H1 (cell line): ENCODE measurements around the gene KLF9. TPM values are rescaled to one million over a fixed set of nuclear protein-coding genes. Genes with fewer than 3 reads are reported as not detected.

Source experiments
- CTCF ChIA-PET: fragments of 300-600 bp; sonication (Branson Sonifier 250); formaldehyde crosslinking; loops from one replicate; lab custom pipeline; 2021; ENCODE audit not compliant: partially characterized antibody; lab: Charles Lee
- POLR2A ChIA-PET: fragments of 300-600 bp; sonication (Branson Sonifier 250); formaldehyde crosslinking; loops from one replicate; lab custom pipeline; 2021; ENCODE audit warnings: inconsistent platforms; ENCODE audit not compliant: partially characterized antibody; lab: Charles Lee
- DNase-seq, 2 experiments: peaks; one replicate each; pipeline versions ENCODE4 v3.0.0 to v3.0.0-alpha.2; 2010 to 2022; ENCODE audit warnings: low spot score in 2 of 2, low read depth in 1 of 2, mixed read lengths in 1 of 2
- FAIRE-seq: peaks from 2 replicates; lab custom pipeline; 2011; peaks lifted over from hg19 to GRCh38; lab: Jason Lieb, UNC
- H2AFZ ChIP-seq: 2 replicates; pipeline ENCODE4 v1.8.1; 2012; ENCODE audit warnings: low read length, inconsistent platforms
- H2AK5ac ChIP-seq: 2 replicates; pipeline ENCODE4 v1.6.1; 2013; ENCODE audit warnings: low read depth, low read length
- H2BK120ac ChIP-seq: replicated peaks from 2 replicates; pipeline ENCODE3; 2013; ENCODE audit warnings: low read depth, low read length, inconsistent platforms
- H2BK12ac ChIP-seq: 2 replicates; pipeline ENCODE4 v1.6.1; 2013; ENCODE audit warnings: low read depth, low read length
- H2BK15ac ChIP-seq: 2 replicates; pipeline ENCODE4 v1.6.1; 2013; ENCODE audit warnings: low read length
- H2BK20ac ChIP-seq: 2 replicates; pipeline ENCODE4 v1.6.1; 2013; ENCODE audit warnings: low read length
- H2BK5ac ChIP-seq: 2 replicates; pipeline ENCODE4 v1.6.1; 2013; ENCODE audit warnings: low read depth, low read length
- H3K14ac ChIP-seq: 2 replicates; pipeline ENCODE4 v1.6.1; 2013; ENCODE audit warnings: inconsistent platforms; ENCODE audit not compliant: insufficient read length
- H3K18ac ChIP-seq: 2 replicates; pipeline ENCODE4 v1.6.1; 2013; ENCODE audit warnings: low read length; ENCODE audit errors: extremely low read depth
- H3K23ac ChIP-seq: 2 replicates; pipeline ENCODE4 v1.6.1; 2013; ENCODE audit warnings: inconsistent platforms; ENCODE audit not compliant: insufficient read length
- H3K23me2 ChIP-seq: 2 replicates; pipeline ENCODE4 v1.6.1; 2013; ENCODE audit warnings: low read depth, low read length
- H3K27ac ChIP-seq: 2 replicates; pipeline ENCODE4 v1.6.1; 2011; ENCODE audit warnings: low read depth, low read length, inconsistent platforms
- H3K27me3 ChIP-seq, 4 experiments: replicated peaks in 1 of 4; 1 replicate in 1 of 4; 2 replicates in 3 of 4; pipeline versions ENCODE4 v1.6.1 to v1.8.1; 2011 to 2013; ENCODE audit warnings: low read length in 3 of 4, mild to moderate bottlenecking in 3 of 4, inconsistent platforms in 2 of 4, mixed read lengths in 2 of 4, moderate library complexity in 1 of 4; ENCODE audit not compliant: control insufficient read depth in 3 of 4, insufficient read depth in 3 of 4; ENCODE audit errors: extremely low read depth in 1 of 4
- H3K36me3 ChIP-seq, 4 experiments: 2 replicates each; pipeline versions ENCODE4 v1.6.1 to v1.8.1; 2011 to 2013; ENCODE audit warnings: mild to moderate bottlenecking in 4 of 4, low read length in 3 of 4, moderate library complexity in 2 of 4, control low read depth in 1 of 4, inconsistent platforms in 1 of 4; ENCODE audit not compliant: insufficient read depth in 4 of 4, control insufficient read depth in 2 of 4
- H3K4ac ChIP-seq: replicated peaks from 2 replicates; pipeline ENCODE3; 2013; ENCODE audit warnings: low read length, low read depth, mixed read lengths, inconsistent platforms; ENCODE audit not compliant: insufficient read length
- H3K4me1 ChIP-seq, 4 experiments: replicated peaks in 1 of 4; 1 replicate in 1 of 4; 2 replicates in 3 of 4; pipeline versions ENCODE4 v1.6.1 to v1.8.1; 2011 to 2013; ENCODE audit warnings: low read length in 3 of 4, inconsistent platforms in 2 of 4, mixed read lengths in 1 of 4; ENCODE audit not compliant: insufficient read depth in 4 of 4, control insufficient read depth in 3 of 4
- H3K4me2 ChIP-seq, 2 experiments: 2 replicates each; pipeline versions ENCODE4 v1.6.1 to v1.8.1; 2011 to 2013; ENCODE audit warnings: low read depth in 2 of 2, low read length in 2 of 2, control low read depth in 1 of 2, inconsistent platforms in 1 of 2, mild to moderate bottlenecking in 1 of 2; ENCODE audit not compliant: insufficient read depth in 1 of 2
- H3K4me3 ChIP-seq, 4 experiments: fragments of 200-600, 300-600 bp in 1 of 4; sonication (generic), shearing (Covaris generic), sonication (Bioruptor Twin) in 1 of 4; 2 replicates each; pipeline versions ENCODE4 v1.5.1 to v1.8.1; 2011 to 2016; ENCODE audit warnings: low read length in 4 of 4, low read depth in 3 of 4, control low read depth in 2 of 4, inconsistent platforms in 2 of 4, mild to moderate bottlenecking in 2 of 4, mixed read lengths in 1 of 4, moderate library complexity in 1 of 4; ENCODE audit not compliant: insufficient read depth in 2 of 4; ENCODE audit errors: extremely low read depth in 1 of 4
- H3K56ac ChIP-seq: replicated peaks from 2 replicates; pipeline ENCODE3; 2013; ENCODE audit warnings: low read depth, mild to moderate bottlenecking, mixed read lengths, low read length, inconsistent platforms; ENCODE audit not compliant: insufficient read length
- H3K79me1 ChIP-seq: 2 replicates; pipeline ENCODE4 v1.6.1; 2013; ENCODE audit warnings: low read depth, low read length, control low read depth
- H3K79me2 ChIP-seq, 2 experiments: 2 replicates each; pipeline versions ENCODE4 v1.6.1 to v1.8.1; 2012 to 2013; ENCODE audit warnings: low read length in 2 of 2, mild to moderate bottlenecking in 2 of 2, inconsistent platforms in 1 of 2; ENCODE audit not compliant: insufficient read depth in 2 of 2, control insufficient read depth in 1 of 2
- H3K9ac ChIP-seq, 4 experiments: replicated peaks in 1 of 4; 1 replicate in 1 of 4; 2 replicates in 3 of 4; pipeline versions ENCODE4 v1.6.1 to v1.8.1; 2011 to 2013; ENCODE audit warnings: low read depth in 3 of 4, low read length in 3 of 4, control low read depth in 2 of 4, mild to moderate bottlenecking in 2 of 4, moderate library complexity in 2 of 4, inconsistent platforms in 1 of 4; ENCODE audit errors: extremely low read depth in 1 of 4
- H3K9me3 ChIP-seq, 2 experiments: 2 replicates each; pipeline versions ENCODE4 v1.6.1 to v1.8.1; 2012 to 2013; ENCODE audit warnings: mild to moderate bottlenecking in 2 of 2, moderate library complexity in 2 of 2, control low read depth in 1 of 2, inconsistent platforms in 1 of 2, low read depth in 1 of 2, low read length in 1 of 2, mixed read lengths in 1 of 2; ENCODE audit not compliant: insufficient read depth in 2 of 2
- H4K20me1 ChIP-seq, 2 experiments: replicated peaks in 1 of 2; 2 replicates each; pipeline versions ENCODE3 to v1.8.1; 2011 to 2013; ENCODE audit warnings: inconsistent platforms in 2 of 2, low read length in 2 of 2, mild to moderate bottlenecking in 1 of 2; ENCODE audit not compliant: insufficient read depth in 2 of 2, control insufficient read depth in 1 of 2
- H4K5ac ChIP-seq: 2 replicates; pipeline ENCODE4 v1.6.1; 2013; ENCODE audit warnings: low read length, low read depth, mixed read lengths, inconsistent platforms; ENCODE audit not compliant: insufficient read length
- H4K8ac ChIP-seq: 2 replicates; pipeline ENCODE4 v1.8.0; 2013; ENCODE audit warnings: mild to moderate bottlenecking, moderate library complexity, low read length, inconsistent platforms; ENCODE audit not compliant: insufficient read depth; ENCODE audit errors: extremely low read depth
- H4K91ac ChIP-seq: replicated peaks from 2 replicates; pipeline ENCODE3; 2013; ENCODE audit warnings: low read length, mixed read lengths, inconsistent platforms; ENCODE audit not compliant: insufficient read length
- ASH2L ChIP-seq: fragments of 200-600, 300-600 bp; sonication (generic); IDR thresholded peaks from one replicate; pipeline ENCODE4 v1.7.1; 2017; ENCODE audit warnings: low read length
- EZH2 ChIP-seq: fragments of 200-600 bp; sonication (generic); IDR thresholded peaks from 2 replicates; pipeline ENCODE4 v1.7.1; 2012; ENCODE audit warnings: low read depth, mild to moderate bottlenecking, moderate library complexity, low read length, inconsistent platforms; ENCODE audit not compliant: severe bottlenecking
- HDAC6 ChIP-seq: IDR thresholded peaks from one replicate; pipeline ENCODE4 v1.7.1; 2012; ENCODE audit warnings: low read depth, mild to moderate bottlenecking, inconsistent platforms, low read length, moderate library complexity
- SAP30 ChIP-seq: fragments of 300-600 bp; sonication (generic); IDR thresholded peaks from 2 replicates; pipeline ENCODE4 v1.7.1; 2012; ENCODE audit warnings: low read length, moderate library complexity, mild to moderate bottlenecking, inconsistent platforms; ENCODE audit not compliant: insufficient read depth, insufficient replicate concordance
- SIN3A ChIP-seq, 2 experiments: IDR thresholded peaks in 1 of 2; conservative IDR thresholded peaks in 1 of 2; 2 replicates each; pipeline ENCODE4 v1.6.1; 2011 to 2012; ENCODE audit warnings: low read length in 2 of 2, improper control_type of control experiment in 1 of 2, low read depth in 1 of 2, mild to moderate bottlenecking in 1 of 2
- SIRT6 ChIP-seq: IDR thresholded peaks from one replicate; pipeline ENCODE4 v1.7.1; 2012; ENCODE audit warnings: low read length, inconsistent platforms
- SIX5 ChIP-seq: IDR thresholded peaks from 2 replicates; pipeline ENCODE4 v1.6.1; 2011; ENCODE audit warnings: mild to moderate bottlenecking, low read depth, low read length
- SUZ12 ChIP-seq: fragments of 200-600 bp; sonication (generic); IDR thresholded peaks from 2 replicates; pipeline ENCODE4 v1.6.1; 2012; ENCODE audit warnings: mild to moderate bottlenecking, inconsistent platforms, low read length, moderate library complexity, mixed read lengths
- TBP ChIP-seq: IDR thresholded peaks from 2 replicates; pipeline ENCODE4 v1.6.1; 2011; ENCODE audit warnings: low read depth, low read length, improper control_type of control experiment
- TEAD4 ChIP-seq: IDR thresholded peaks from 2 replicates; pipeline ENCODE4 v1.6.1; 2012; ENCODE audit warnings: low read depth, low read length, inconsistent platforms, mixed read lengths
- ZNF274 ChIP-seq: IDR thresholded peaks from 2 replicates; pipeline ENCODE4 v1.7.0; 2012; ENCODE audit warnings: low read length, borderline replicate concordance; ENCODE audit errors: extremely low read depth
- WGBS, 2 experiments: shearing (Covaris generic) in 1 of 2; methylation state at CpG; one replicate each; pipeline versions ENCODE4 v1.1.6 to v1.1.7; 2013 to 2015; ENCODE audit warnings: low lambda C conversion rate in 2 of 2, mixed read lengths in 2 of 2, inconsistent platforms in 1 of 2, low coverage in 1 of 2, missing lambda C conversion rate in 1 of 2; ENCODE audit not compliant: insufficient replicate concordance in 2 of 2, insufficient coverage in 1 of 2, insufficient read length in 1 of 2; ENCODE audit errors: extremely low coverage in 1 of 2, missing lambda C conversion rate in 1 of 2; 5-methylcytosine and 5-hydroxymethylcytosine counted together
- polyA plus RNA-seq, 7 experiments: library from polyadenylated mRNA; depleted of rRNA in 3 of 7; stranded (reverse) in 5 of 7; unstranded in 2 of 7; fragments of >200 nt in 5 of 7; fragments of 200-250 nt in 2 of 7; gene quantifications; 1 replicate in 5 of 7; 2 replicates in 1 of 7; 4 replicates in 1 of 7; pipeline versions ENCODE4 v1.2.1 to v1.2.3, GENCODE V29; 2011 to 2013; ENCODE audit warnings: missing spikeins in 2 of 7, mixed read lengths in 2 of 7
- total RNA-seq: library from RNA; stranded (reverse); fragmentation: NEBNext Ultra II Directional; extraction: Animal tissue kit (Norgen Biotek cat#: 25700); gene quantifications from 2 replicates; pipeline ENCODE4 v1.2.1, GENCODE V29; 2021

The KLF9 gene
- total and polyA plus RNA-seq, 2 of the 8 experiments (the other 6 are each of a cell fraction or from before 2014, with no cell fraction given): 0.47 to 0.82 TPM

GRCh38 chr9:70419556-70420440 lies 5.3 kb upstream of the KLF9 start:
- CTCF ChIA-PET: interaction anchor here (0.6 to 3.2 kb wide), 5 partner anchors 11 to 511 kb away, joined by 3 to 8 read pairs (median 4); no protein-coding TSS in a partner anchor
- TF ChIP-seq SIX5 (no peak), SIN3A (conservative IDR thresholded peaks at IDR 0.05 in 1 of 2, IDR thresholded peaks at IDR 0.05 in 1 of 2; ENCODE audit: low read depth in 1 of 2, low read length in 2 of 2) (no peak), SUZ12 (peak; percentile 44; the same call in 1 of the 2 replicates), TEAD4 (peak; percentile 90), ZNF274 (no peak), EZH2 (no peak), SAP30 (peak; percentile 41), HDAC6 (no peak), SIRT6 (no peak), TBP (no peak), ASH2L (no peak)

More at GRCh38 chr9:70419556-70420440, 5.3 kb upstream of the KLF9 start:
- peak overlapping the region; percentile 10; the same call in 1 of the 2 replicates for H2AFZ ChIP-seq
- H3K4me2 ChIP-seq: peak overlapping the region; percentile 84 to 91
- H3K23me2 ChIP-seq: peaks cover 25% of the 10 kb centered on the region
- FAIRE-seq: no peak
- H4K5ac ChIP-seq: no peak overlapping the region
- no peak overlapping the region for H2AK5ac ChIP-seq
- H4K20me1 ChIP-seq: no peaks in the 10 kb centered on the region
- peak overlapping the region; percentile 84 for H3K4ac ChIP-seq
- H2BK120ac ChIP-seq: peak overlapping the region; percentile 14
- H3K14ac ChIP-seq: no peak overlapping the region
- H3K27me3 ChIP-seq: peaks cover 0 to 5% (median 4%) of the 10 kb centered on the region in 4 experiments; a peak in 5 of 7 replicates
- no peaks in the 10 kb centered on the region for H3K9me3 ChIP-seq
- H4K91ac ChIP-seq: peak overlapping the region; percentile 81
- peak overlapping the region; percentile 46; the same call in 1 of the 2 replicates for H2BK15ac ChIP-seq
- H3K27ac ChIP-seq: no peak overlapping the region
- no peak overlapping the region for H3K23ac ChIP-seq
- H4K8ac ChIP-seq: peak overlapping the region; percentile 39; the same call in 1 of the 2 replicates
- H3K4me1 ChIP-seq: peaks cover 4 to 14% (median 6%) of the 10 kb centered on the region in 4 experiments; a peak in 6 of 7 replicates
- 2% methylated on average over 26 of the region's 60 CpGs; no CpG with 5 or more reads in 1 of the 2 experiments for WGBS, 2 experiments
- POLR2A ChIA-PET: interaction anchor here (0.8 to 4.5 kb wide), 9 partner anchors 7 to 1100 kb away, joined by 3 to 28 read pairs (median 5); no protein-coding TSS in a partner anchor
- H3K4me3 ChIP-seq: peak overlapping the region; percentile 52 to 81 (median 78)
- H3K36me3 ChIP-seq: no peaks in the 10 kb centered on the region
- no peaks in the 10 kb centered on the region for H3K79me2 ChIP-seq
- 0 out of 2 replicates have a peak overlapping the region, but pooled peaks have one; percentile 84 for H2BK12ac ChIP-seq
- no peak overlapping the region for H3K56ac ChIP-seq
- DNase-seq: peak; percentile 27 to 73
- peak overlapping the region in 3 of 4 experiments; percentile 44 to 57 (median 51); a peak in 6 of 7 replicates for H3K9ac ChIP-seq
- peak overlapping the region; percentile 89 for H3K18ac ChIP-seq
- H2BK20ac ChIP-seq: peak overlapping the region; percentile 61
- H3K79me1 ChIP-seq: no peaks in the 10 kb centered on the region
- H2BK5ac ChIP-seq: peak overlapping the region; percentile 18; the same call in 1 of the 2 replicates
